NCI-H69 (cell line): ENCODE measurements around the gene SLC25A19.

ENCODE experiments used
- DNase-seq: peaks from one replicate; lab custom pipeline; 2025; lab: John Stamatoyannopoulos, UW

Gene SLC25A19

DNA sequence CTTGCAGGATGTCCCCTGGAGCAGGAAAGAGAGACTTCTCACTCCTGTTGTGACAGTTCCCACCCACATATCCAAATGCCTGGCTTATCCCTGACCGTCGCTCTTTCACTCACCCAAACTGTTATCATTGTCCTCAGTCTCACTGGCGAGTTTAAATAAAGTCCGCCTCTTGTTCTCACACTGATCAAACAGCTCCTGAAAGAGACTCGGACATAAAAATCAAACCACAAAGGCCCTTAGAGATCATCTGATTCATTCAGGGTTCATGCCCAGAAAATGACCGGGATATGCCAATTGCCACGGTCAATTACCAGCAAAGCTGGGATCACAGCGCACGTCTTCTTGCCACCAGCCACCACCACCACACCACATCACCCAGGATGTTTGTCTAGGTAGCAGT, 47.7 kb downstream of the SLC25A19 start:
- DNase-seq: no peak

GRCh38 chr17:75241143-75241430, 48.1 kb downstream of the SLC25A19 start:
- DNase-seq: no peak

DNA sequence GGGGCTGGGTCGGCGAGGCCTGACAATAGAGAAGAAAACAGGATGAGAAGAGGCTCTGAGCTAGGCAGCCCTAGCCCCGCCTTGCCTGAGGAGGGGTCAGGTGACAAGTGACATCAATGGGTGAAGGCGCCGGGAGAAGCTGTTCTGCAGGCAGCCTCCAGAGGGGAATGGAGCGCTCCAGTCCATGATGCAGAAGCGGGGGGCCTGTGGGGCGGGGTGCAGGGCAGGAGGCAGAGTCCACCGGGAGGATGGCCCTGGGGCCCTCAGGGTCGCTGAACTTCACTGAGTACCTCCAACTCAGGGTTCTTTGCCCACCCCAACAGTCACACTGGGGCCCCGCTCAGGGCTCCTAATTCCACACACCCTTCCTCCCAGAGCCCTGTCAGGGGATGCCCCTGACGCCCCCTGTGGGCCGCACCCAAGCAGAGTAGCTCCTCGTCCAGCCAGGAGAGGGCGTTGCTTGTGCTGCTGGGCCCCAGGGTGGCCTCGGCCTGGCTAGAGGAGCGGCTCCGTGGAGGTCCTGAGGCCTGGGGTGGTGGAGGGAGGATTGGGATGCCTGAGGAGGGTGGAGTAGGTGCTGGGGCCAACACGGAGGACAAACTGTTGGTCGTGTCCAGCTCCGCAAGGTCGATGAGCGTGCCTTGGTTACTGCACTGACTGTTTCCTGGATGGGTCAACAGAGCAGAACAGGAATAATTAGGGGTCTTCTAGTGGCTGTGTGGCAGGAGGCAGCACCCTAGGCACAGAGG, 48.7 kb downstream of the SLC25A19 start:
- DNase-seq: peak; percentile 59

DNA sequence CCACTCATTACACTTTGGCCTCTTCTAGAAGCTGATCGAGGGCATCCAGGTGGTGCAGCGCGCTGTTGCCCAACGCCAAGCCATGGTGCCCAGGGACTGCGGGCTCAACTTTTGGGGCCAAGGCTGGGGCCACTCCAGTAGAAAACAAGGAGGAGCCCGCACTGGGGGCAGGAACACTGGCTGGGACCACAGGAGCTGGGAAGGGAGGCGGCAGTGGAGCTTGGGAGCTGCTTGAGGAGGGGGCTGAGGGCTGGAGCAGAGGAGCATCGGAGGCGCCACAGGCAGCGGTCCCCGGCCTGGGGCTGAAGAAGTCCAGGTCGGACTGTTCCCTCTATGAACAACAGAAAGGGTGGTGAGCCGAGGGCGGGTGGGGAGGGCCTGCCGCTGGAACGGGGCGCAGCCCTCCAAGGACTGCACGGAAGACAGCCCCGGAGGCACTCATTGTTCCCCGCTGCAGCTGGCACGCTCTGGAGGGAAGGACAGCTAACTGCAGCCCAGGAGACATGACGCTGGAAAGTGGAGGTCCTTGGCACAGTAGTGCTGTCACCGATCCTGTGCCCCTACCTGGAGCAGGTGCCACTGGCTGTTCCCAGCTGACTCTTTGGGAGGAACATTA, 49.3 kb downstream of the SLC25A19 start:
- DNase-seq: no peak

DNA sequence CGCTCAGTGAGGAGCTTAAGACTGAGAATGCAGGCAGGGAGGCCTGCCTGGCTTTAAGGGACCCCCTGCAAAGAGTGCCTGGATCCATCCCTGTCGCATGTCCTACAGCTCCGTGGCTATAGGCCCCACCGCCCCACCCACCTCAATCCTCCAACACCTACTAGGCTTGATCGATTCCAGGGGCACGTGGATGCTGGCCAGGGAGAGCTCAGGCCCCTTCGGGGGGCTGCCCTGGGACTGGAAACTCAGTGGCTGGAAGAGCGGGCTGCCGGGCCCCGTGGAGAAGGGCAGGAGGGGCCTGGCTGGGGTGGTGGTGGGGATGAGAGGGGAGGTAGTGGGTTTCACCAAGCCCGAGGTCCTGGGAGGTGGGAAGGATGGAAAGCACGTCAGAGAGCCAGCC, 50.0 kb downstream of the SLC25A19 start:
- DNase-seq: no peak

DNA sequence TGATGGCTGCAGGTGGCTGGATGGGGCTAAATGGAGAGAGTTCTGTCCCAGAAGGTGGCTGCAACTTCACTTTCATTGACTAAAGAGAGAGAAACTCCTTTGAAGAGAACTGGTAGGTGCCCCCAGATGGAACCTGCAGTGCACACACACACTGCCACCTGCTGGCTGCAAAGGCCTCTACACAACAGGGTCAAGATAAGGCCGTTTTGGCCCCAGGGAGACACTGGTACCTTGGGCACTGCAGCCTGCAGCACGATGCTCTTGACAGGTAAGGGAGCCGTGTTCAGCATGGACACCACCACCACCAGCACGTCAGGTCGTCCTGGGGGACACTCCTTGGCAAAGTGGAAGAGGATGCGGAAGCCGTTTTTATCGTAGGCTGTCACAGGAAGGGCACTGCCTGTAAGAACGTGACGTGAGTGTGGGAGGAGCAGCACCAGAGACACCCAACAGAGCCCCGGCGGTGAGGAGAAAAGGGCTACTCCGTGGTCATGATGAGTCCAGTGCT, 50.5 kb downstream of the SLC25A19 start:
- peak; percentile 67 for DNase-seq

DNA sequence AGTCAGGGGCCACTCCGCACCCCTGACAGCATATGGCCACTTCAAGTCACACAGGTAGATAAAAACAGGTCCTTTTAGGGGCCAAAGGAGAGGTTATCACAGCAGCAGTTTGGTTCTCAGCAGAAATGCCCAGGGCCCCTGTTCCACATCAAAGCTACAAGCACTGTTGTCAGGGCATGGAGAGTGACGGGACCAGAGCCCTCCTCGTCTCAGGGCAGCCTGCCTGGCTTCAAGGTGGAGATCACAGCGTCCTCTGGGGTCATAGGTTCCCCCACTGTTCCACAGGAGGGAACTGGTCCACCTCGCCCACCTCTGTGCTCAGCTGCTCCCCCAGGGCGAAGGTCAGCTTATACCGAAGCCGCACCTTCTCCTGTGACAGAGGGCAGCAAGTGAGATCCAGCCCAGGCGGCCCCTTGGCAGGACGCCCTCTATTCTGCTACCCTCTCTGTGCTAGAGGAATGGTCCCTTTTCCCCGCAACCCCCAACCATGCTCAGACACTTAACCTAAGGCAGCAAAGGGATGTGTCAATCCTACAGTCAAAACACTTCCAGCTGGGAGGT, 51.1 kb downstream of the SLC25A19 start:
- DNase-seq: no peak

DNA sequence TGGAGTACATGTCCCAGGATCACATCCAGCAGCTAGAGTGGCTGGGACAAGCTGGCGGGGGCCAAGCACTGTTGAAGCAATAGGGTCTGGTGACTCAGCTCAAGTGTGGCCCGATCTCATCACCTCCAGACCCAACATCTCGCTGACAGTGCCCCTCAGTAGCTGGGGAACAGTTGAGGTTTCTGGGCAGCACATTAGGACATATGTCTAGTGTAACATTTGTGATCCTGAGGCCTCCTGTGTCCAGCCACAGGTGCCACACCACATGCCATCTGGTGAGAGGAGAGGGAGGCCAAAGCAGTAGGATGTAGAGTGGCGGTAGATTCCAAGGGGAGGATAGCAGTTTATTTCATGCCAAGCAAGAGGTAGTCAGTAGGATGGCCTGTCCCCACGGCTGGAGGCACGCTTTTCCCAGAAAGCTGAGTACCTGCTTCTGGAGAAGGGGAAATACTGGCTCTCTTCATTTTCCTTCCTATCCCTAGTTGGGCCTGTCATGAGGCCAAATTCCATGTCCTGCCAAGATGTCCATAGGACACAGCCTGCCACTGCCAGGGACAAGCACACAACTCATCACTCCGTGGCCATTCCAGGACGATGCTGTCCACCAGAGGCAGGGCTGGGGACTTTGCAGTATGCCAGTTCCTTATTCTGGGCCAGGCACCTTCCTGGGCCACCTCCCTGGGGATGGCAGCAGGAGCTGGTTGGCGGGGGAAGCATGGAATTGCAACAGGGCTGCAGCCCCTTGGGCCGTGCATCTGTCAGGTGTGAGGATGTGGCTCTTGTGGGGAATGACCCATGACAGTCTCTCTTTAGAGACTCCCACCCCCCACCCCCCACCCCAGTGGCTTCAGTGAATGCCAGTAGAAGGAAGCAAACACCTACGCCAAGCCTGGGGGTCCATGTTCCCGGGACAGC, 51.9 kb downstream of the SLC25A19 start:
- DNase-seq: no peak

GRCh38 chr17:75232786-75233185, 56.4 kb downstream of the SLC25A19 start:
- no peak for DNase-seq

- DNase-seq: no peak
Observed at GRCh38 chr17:75231741-75232464, 57.3 kb downstream of the SLC25A19 start.

DNA sequence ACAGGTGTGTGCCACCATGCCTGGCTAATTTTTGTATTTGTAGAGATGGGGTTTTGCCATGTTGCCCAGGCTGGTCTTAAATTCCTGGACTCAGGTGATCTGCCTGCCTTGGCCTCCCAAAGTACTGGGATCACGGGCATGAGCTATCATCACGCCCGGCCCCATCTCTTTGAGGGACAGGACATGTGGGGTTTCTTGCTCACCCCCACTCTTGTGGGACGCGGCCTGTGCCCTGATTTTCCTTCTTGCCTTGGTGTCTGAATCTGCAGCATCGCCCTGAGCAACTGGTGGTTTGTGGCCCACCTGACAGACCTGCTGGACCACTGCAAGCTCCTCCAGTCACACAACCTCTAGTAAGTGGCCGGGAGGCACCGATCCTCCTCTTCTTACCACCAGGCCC, 58.2 kb downstream of the SLC25A19 start:
- DNase-seq: no peak

- no peak for DNase-seq
Observed at GRCh38 chr17:75228847-75229246, 60.4 kb downstream of the SLC25A19 start.

GRCh38 chr17:75228305-75228704, 60.9 kb downstream of the SLC25A19 start:
- no peak for DNase-seq

DNA sequence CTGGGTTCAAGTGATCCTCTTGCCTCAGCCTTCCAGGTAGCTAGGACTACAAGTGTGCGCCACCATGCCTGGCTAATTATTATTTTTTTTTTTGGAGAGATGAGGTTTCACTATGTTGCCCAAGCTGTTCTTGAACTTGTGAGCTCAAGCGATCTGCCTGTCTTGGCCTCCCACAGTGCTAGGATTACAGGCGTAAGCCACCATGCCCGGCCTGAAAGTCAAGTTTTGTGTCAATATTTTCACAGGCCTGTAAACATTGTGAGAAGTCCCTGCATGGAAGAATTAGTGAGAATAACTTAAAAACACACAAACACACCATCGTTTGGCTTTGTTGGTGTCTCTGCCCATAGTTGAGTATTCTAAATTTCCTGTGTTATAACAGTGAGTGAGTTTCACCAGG, 61.5 kb downstream of the SLC25A19 start:
- DNase-seq: no peak

DNA sequence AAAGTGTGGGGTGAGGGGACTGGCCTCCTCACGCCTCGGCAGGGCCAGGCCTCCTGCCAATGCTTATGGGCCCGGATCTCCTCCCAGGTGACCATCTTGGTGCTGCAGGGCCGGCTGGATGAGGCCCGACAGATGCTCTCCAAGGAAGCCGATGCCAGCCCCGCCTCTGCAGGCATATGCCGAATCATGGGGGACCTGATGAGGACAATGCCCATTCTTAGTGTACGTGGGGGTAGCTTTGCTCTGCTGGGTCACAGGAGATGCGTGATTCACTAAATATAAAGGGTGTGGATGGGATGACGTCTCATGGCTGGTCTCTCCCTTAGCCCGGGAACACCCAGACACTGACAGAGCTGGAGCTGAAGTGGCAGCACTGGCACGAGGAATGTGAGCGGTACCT, 64.2 kb downstream of the SLC25A19 start:
- no peak for DNase-seq
